ENCODE measurements around the gene TTF2. TPM values are rescaled to one million over a fixed set of nuclear protein-coding genes. Genes with fewer than 3 reads are reported as not detected.
A peak's percentile ranks its signal among the peaks of the same experiment; 100 is the strongest.

TTF2 gene
- total RNA-seq, 1 experiment from 2014 or later, result 88.8 TPM

- H3K27me3 Mint-ChIP-seq (ENCODE audit: low read depth), result no peaks in the 10 kb centered on the region
- no peaks in the 10 kb centered on the region for H3K9me3 Mint-ChIP-seq
- ATAC-seq, result no peak
- ChIA-PET CTCF (interaction anchor here (1.1 kb wide), 1 partner anchor 39 kb away, joined by 4 read pairs; no protein-coding TSS in a partner anchor), POLR2A (no interaction called here)
- peaks cover 23% of the 10 kb centered on the region for H3K4me1 Mint-ChIP-seq
- DNase-seq (ENCODE audit: low spot score), result no peak
- peak overlapping the region; percentile 2; the same call in 1 of the 2 replicates for H3K27ac Mint-ChIP-seq
- peaks cover 74% of the 10 kb centered on the region for H3K36me3 Mint-ChIP-seq
- TF ChIP-seq ZNF671 (CRISPR knock-in tag; IDR thresholded peaks at IDR 0.05) (no peak), JAZF1 (CRISPR knock-in tag; IDR thresholded peaks at IDR 0.05) (no peak), FOXP1 (CRISPR knock-in tag; IDR thresholded peaks at IDR 0.05; ENCODE audit: borderline replicate concordance) (no peak)
- H3K4me3 Mint-ChIP-seq, result no peak overlapping the region
Observed at GRCh38 chr1:117089996-117090395, 29.9 kb downstream of the TTF2 start.

GRCh38 chr1:117092594-117092993, 32.5 kb downstream of the TTF2 start:
- no peaks in the 10 kb centered on the region for H3K9me3 Mint-ChIP-seq
- DNase-seq (ENCODE audit: low spot score), result no peak
- H3K36me3 Mint-ChIP-seq, result peaks cover 78% of the 10 kb centered on the region
- no peak for ATAC-seq
- H3K4me3 Mint-ChIP-seq, result no peak overlapping the region
- POLR2A ChIA-PET, result no interaction called here
- H3K4me1 Mint-ChIP-seq, result peaks cover 15% of the 10 kb centered on the region
- CTCF ChIA-PET, result interaction anchor here (1.1 to 2.9 kb wide), 5 partner anchors 13 to 193 kb away, joined by 3 to 31 read pairs (median 9); partner anchors contain the start of gene TRIM45
- H3K27me3 Mint-ChIP-seq (ENCODE audit: low read depth), result no peaks in the 10 kb centered on the region
- TF ChIP-seq ETV6 (CRISPR knock-in tag; IDR thresholded peaks at IDR 0.05) (no peak), ATF2 (CRISPR knock-in tag; IDR thresholded peaks at IDR 0.05; ENCODE audit: borderline replicate concordance, low read depth) (no peak), GABPB1 (CRISPR knock-in tag; IDR thresholded peaks at IDR 0.05) (no peak), ZNF396 (CRISPR knock-in tag; IDR thresholded peaks at IDR 0.05; ENCODE audit: borderline replicate concordance) (no peak), RORB (CRISPR knock-in tag; IDR thresholded peaks at IDR 0.05) (no peak)
- H3K27ac Mint-ChIP-seq, result peak overlapping the region; percentile 77

GRCh38 chr1:117093091-117093534, 33.0 kb downstream of the TTF2 start:
- peaks cover 79% of the 10 kb centered on the region for H3K36me3 Mint-ChIP-seq
- ChIA-PET POLR2A (no interaction called here), CTCF (interaction anchor here (0.9 to 2.9 kb wide), 8 partner anchors 9 to 192 kb away, joined by 3 to 31 read pairs (median 7); partner anchors contain the start of genes TRIM45 and TTF2)
- peak; percentile 60 for ATAC-seq
- H3K9me3 Mint-ChIP-seq, result no peaks in the 10 kb centered on the region
- H3K27ac Mint-ChIP-seq, result peak overlapping the region; percentile 77
- no peaks in the 10 kb centered on the region for H3K27me3 Mint-ChIP-seq (ENCODE audit: low read depth)
- H3K4me1 Mint-ChIP-seq, result peaks cover 15% of the 10 kb centered on the region
- DNase-seq (ENCODE audit: low spot score), result no peak
- no peak for TF ChIP-seq PREB (CRISPR knock-in tag; IDR thresholded peaks at IDR 0.05; ENCODE audit: borderline replicate concordance)
- 0 out of 2 replicates have a peak, but pooled peaks have one; percentile 36 for TF ChIP-seq NFE2L1 (CRISPR knock-in tag; IDR thresholded peaks at IDR 0.05)
- H3K4me3 Mint-ChIP-seq, result no peak overlapping the region

- CTCF ChIA-PET, result interaction anchor here (0.7 to 2.9 kb wide), 11 partner anchors 8 to 238 kb away, joined by 3 to 31 read pairs (median 3); partner anchors contain the start of genes TRIM45 and TTF2
- ATAC-seq (peak; percentile 71), DNase-seq (ENCODE audit: low spot score) (peak; percentile 16)
- Mint-ChIP-seq H3K9me3 (no peaks in the 10 kb centered on the region), H3K27me3 (ENCODE audit: low read depth) (no peaks in the 10 kb centered on the region), H3K36me3 (peaks cover 79% of the 10 kb centered on the region), H3K27ac (peak overlapping the region; percentile 35), H3K4me3 (no peak overlapping the region), H3K4me1 (peaks cover 15% of the 10 kb centered on the region)
- POLR2A ChIA-PET, result no interaction called here
- no peak for TF ChIP-seq MXD4 (CRISPR knock-in tag; IDR thresholded peaks at IDR 0.05; ENCODE audit: borderline replicate concordance)
- TF ChIP-seq NFE2L1 (CRISPR knock-in tag; IDR thresholded peaks at IDR 0.05), result no peak
- TF ChIP-seq KAT7 (CRISPR knock-in tag; IDR thresholded peaks at IDR 0.05; ENCODE audit: borderline replicate concordance), result no peak
- TF ChIP-seq EMX1 (CRISPR knock-in tag; IDR thresholded peaks at IDR 0.05), result no peak
- no peak for TF ChIP-seq NFYB (CRISPR knock-in tag; conservative IDR thresholded peaks at IDR 0.05; ENCODE audit: low read depth)
- no peak for TF ChIP-seq PRRX2 (CRISPR knock-in tag; IDR thresholded peaks at IDR 0.05)
- no peak for TF ChIP-seq CREM (CRISPR knock-in tag; IDR thresholded peaks at IDR 0.05)
- TF ChIP-seq NR3C1 (CRISPR knock-in tag; conservative IDR thresholded peaks at IDR 0.05; ENCODE audit: low read depth), result no peak
- TF ChIP-seq ZNF317 (CRISPR knock-in tag; IDR thresholded peaks at IDR 0.05; ENCODE audit: borderline replicate concordance, low read depth), result no peak
- TF ChIP-seq TEAD1 (CRISPR knock-in tag; IDR thresholded peaks at IDR 0.05), result no peak
- no peak for TF ChIP-seq GABPB1 (CRISPR knock-in tag; IDR thresholded peaks at IDR 0.05)
- no peak for TF ChIP-seq JAZF1 (CRISPR knock-in tag; IDR thresholded peaks at IDR 0.05)
- no peak for TF ChIP-seq ARID4B (CRISPR knock-in tag; IDR thresholded peaks at IDR 0.05; ENCODE audit: borderline replicate concordance)
Observed at GRCh38 chr1:117093870-117094621, 33.9 kb downstream of the TTF2 start.
